ENCODE measurements around the gene CGB8. TPM values are rescaled to one million over a fixed set of nuclear protein-coding genes. Genes with fewer than 3 reads are reported as not detected.
"Not testable (repeated sequence)": the region's sequence is repeated elsewhere in the genome, so short reads cannot be mapped to it uniquely, and the experiment has no call there.

Gene CGB8
- total RNA-seq, 2 donors from 2014 or later = not detected

- H3K4me3 Mint-ChIP-seq = peak overlapping the region; percentile 96
- no peak overlapping the region for H3K27ac Mint-ChIP-seq
- peaks cover 20% of the 10 kb centered on the region for H3K4me1 Mint-ChIP-seq
- peaks cover 9% of the 10 kb centered on the region for H3K36me3 Mint-ChIP-seq (ENCODE audit: low read depth)
- no peaks in the 10 kb centered on the region for H3K9me3 ChIP-seq (ENCODE audit: control insufficient read depth, low read length, poor library complexity, severe bottlenecking)
- H3K27me3 Mint-ChIP-seq = peaks cover 48% of the 10 kb centered on the region
- no peak for DNase-seq
- ATAC-seq = no peak
Measured at GRCh38 chr19:49058562-49058961, 9.7 kb upstream of the CGB8 start.

DNA sequence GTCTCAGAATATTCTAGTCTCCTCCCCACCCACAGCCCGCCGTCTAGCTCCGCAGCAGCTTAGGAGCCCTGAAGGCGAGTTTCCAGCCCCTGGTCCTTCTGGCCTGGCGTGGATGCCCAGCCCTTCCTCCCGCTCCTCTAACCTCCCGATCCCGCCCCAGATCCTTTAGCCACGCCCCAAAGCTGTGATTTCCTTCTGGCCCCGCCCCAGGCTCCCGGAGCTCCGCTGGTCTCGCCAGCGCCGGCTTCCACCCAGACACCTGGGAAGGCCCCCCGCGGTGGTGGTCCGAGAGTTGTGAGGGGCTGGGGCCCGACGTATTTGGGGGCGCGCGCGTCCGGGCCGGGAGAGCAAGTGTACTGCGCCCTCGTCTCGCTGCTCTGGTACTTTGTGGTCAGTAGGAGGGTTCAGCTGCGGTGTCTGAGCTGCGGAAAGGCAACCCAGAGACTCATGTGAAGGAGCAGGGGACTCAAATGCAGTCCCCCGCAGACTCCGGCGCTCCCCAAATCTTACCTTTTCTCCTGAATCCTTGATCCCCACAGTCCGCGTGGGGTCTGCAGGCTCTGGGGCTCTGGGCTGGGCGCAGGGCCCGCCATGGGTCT is 8.8 kb upstream of the CGB8 start, which contains the start of gene CGB7:
CGB7 (minus strand) TSS at position 114 of the 599 bp plus-strand sequence. CDS start 2,374 bp downstream, outside the sequence.
- H3K9me3 ChIP-seq (ENCODE audit: control insufficient read depth, low read length, poor library complexity, severe bottlenecking) = no peaks in the 10 kb centered on the region
- DNase-seq = peak; percentile 20 to 45 (median 34)
- H3K4me1 Mint-ChIP-seq = peaks cover 20% of the 10 kb centered on the region
- peaks cover 44% of the 10 kb centered on the region for H3K27me3 Mint-ChIP-seq
- ATAC-seq = peak; percentile 37
- peak within 1 kb of the TSS; percentile 96 for H3K4me3 Mint-ChIP-seq
- peaks cover 9% of the 10 kb centered on the region for H3K36me3 Mint-ChIP-seq (ENCODE audit: low read depth)
- H3K27ac Mint-ChIP-seq = peak within 1 kb of the TSS; percentile 68

- peaks cover 20% of the 10 kb centered on the region for H3K4me1 Mint-ChIP-seq
- H3K4me3 Mint-ChIP-seq = peak overlapping the region; percentile 96
- not testable (repeated sequence) for DNase-seq; H3K9me3 ChIP-seq (ENCODE audit: control insufficient read depth, low read length, poor library complexity, severe bottlenecking); H3K36me3 Mint-ChIP-seq (ENCODE audit: low read depth); ATAC-seq
- H3K27me3 Mint-ChIP-seq = peaks cover 44% of the 10 kb centered on the region
- peak overlapping the region; percentile 68 for H3K27ac Mint-ChIP-seq
Measured at GRCh38 chr19:49056902-49057596, 8.1 kb upstream of the CGB8 start.

GRCh38 chr19:49056101-49056901 is 7.4 kb upstream of the CGB8 start:
- DNase-seq (peak; percentile 44 to 58 (median 46)), ATAC-seq (peak; percentile 85)
- peaks cover 38% of the 10 kb centered on the region for H3K27me3 Mint-ChIP-seq
- peaks cover 20% of the 10 kb centered on the region for H3K4me1 Mint-ChIP-seq
- H3K27ac Mint-ChIP-seq = no peak overlapping the region
- H3K9me3 ChIP-seq (ENCODE audit: control insufficient read depth, low read length, poor library complexity, severe bottlenecking) = no peaks in the 10 kb centered on the region
- H3K4me3 Mint-ChIP-seq = peak overlapping the region; percentile 96
- H3K36me3 Mint-ChIP-seq (ENCODE audit: low read depth) = peaks cover 9% of the 10 kb centered on the region

DNA sequence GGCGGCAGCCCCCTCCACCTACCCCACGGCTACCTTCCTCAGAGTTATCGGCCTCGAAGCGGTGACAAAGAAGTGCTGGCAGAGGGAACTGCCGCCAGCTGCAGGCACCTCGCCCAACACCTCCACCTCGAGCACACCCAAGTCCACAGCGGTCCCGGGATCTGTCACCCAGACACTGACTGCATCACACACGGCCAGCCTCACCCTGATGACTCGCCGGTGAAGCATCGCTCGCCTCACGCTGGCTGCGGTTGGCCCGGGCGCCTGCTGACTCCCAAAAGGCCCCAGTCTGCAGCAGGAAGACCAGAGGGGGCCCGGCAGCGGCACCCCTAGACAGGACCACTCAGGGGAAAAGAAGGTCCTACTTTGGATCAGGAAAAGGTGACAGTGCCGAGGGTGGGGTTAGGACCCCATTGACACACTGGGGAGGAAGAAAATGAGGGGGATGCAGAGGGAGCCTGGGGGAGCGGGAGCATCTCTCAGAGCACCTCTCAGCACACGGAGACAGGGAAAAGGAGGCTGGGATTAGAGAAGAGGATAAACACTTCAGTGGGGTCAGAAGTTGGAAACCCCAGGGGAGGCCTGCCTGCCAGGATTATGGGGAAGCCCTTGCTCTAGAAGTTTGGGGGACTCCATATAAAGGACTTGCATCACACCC is 1.6 kb upstream of the CGB8 start:
- not testable (repeated sequence) for H3K36me3 Mint-ChIP-seq (ENCODE audit: low read depth); ATAC-seq; H3K4me1 Mint-ChIP-seq; H3K4me3 Mint-ChIP-seq; H3K9me3 ChIP-seq (ENCODE audit: control insufficient read depth, low read length, poor library complexity, severe bottlenecking); DNase-seq; H3K27ac Mint-ChIP-seq; H3K27me3 Mint-ChIP-seq

- ATAC-seq = not testable (repeated sequence)
Measured at GRCh38 chr19:49049834-49050233, 923 bp upstream of the CGB8 start.

DNA sequence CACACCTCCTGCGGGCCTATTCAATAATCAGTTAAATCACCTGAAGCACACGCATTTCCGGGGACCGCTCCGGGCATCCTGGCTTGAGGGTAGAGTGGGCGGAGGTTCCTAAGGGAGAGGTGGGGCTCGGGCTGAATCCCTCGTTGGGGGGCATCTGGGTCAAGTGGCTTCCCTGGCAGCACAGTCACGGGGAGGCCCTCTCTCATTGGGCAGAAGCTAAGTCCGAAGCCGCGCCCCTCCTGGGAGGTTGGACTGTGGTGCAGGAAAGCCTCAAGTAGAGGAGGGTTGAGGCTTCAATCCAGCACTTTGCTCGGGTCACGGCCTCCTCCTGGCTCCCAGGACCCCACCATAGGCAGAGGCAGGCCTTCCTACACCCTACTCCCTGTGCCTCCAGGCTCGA is 5.4 kb downstream of the CGB8 start, which contains the start of gene CGB5:
CGB5 (plus strand) TSS at position 301 of the 400 bp plus-strand sequence. CDS start 362 bp downstream, outside the sequence.
- H3K4me1 Mint-ChIP-seq; DNase-seq; H3K4me3 Mint-ChIP-seq; H3K27me3 Mint-ChIP-seq; H3K27ac Mint-ChIP-seq; H3K36me3 Mint-ChIP-seq (ENCODE audit: low read depth); ATAC-seq; H3K9me3 ChIP-seq (ENCODE audit: control insufficient read depth, low read length, poor library complexity, severe bottlenecking): not testable (repeated sequence)

More at GRCh38 chr19:49049834-49050233, 923 bp upstream of the CGB8 start:
- not testable (repeated sequence) for H3K27ac Mint-ChIP-seq; H3K27me3 Mint-ChIP-seq; H3K4me1 Mint-ChIP-seq; H3K36me3 Mint-ChIP-seq (ENCODE audit: low read depth); DNase-seq; H3K9me3 ChIP-seq (ENCODE audit: control insufficient read depth, low read length, poor library complexity, severe bottlenecking); H3K4me3 Mint-ChIP-seq

GRCh38 chr19:49042666-49043065 is 6.2 kb downstream of the CGB8 start:
- H3K4me3 Mint-ChIP-seq; ATAC-seq; DNase-seq; H3K36me3 Mint-ChIP-seq (ENCODE audit: low read depth); H3K27ac Mint-ChIP-seq; H3K4me1 Mint-ChIP-seq; H3K9me3 ChIP-seq (ENCODE audit: control insufficient read depth, low read length, poor library complexity, severe bottlenecking); H3K27me3 Mint-ChIP-seq: not testable (repeated sequence)

DNA sequence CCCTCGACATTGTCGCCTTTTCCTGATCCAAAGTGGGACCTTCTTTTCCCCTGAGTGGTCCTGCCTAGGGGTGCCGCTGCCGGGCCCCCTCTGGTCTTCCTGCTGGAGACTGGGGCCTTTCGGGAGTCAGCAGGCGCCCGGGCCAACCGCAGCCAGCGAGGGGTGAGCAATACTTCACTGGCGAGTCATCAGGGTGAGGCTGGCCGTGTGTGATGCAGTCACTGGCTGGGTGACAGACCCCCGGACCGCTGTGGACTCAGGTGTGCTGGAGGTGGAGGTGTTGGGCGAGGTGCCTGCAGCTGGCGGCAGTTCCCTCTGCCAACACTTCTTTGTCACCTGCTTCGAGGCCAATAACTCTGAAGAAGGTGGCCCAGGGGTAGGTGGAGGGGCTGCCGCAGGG is 6.7 kb downstream of the CGB8 start:
- ATAC-seq (no peak), DNase-seq (no peak)
- Mint-ChIP-seq H3K4me1 (no peaks in the 10 kb centered on the region), H3K27ac (no peak overlapping the region), H3K4me3 (no peak overlapping the region), H3K36me3 (ENCODE audit: low read depth) (no peaks in the 10 kb centered on the region), H3K27me3 (no peaks in the 10 kb centered on the region)
- no peaks in the 10 kb centered on the region for H3K9me3 ChIP-seq (ENCODE audit: control insufficient read depth, low read length, poor library complexity, severe bottlenecking)

DNA sequence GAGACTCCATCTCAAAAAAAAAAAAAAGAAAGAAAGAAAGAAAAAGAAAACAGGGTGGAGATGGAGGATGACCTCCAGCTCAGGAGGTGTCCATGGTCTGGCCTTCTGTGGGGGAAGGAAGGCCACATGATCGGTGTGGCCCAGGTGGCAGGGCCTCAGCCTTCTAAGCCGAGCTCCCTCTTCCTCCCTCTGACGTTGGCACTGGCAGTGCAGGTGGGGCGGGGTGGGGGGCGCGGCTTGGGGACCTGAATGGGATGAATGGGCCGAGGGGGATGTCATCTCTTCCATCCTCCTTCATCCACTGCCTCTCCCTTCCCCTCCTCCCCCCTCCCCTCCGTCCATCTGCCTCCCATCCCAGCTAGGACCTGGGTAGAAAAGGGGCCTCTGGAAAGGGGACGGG is 9.2 kb downstream of the CGB8 start:
- not testable (repeated sequence) for H3K4me1 Mint-ChIP-seq; H3K27me3 Mint-ChIP-seq; H3K9me3 ChIP-seq (ENCODE audit: control insufficient read depth, low read length, poor library complexity, severe bottlenecking); DNase-seq; H3K4me3 Mint-ChIP-seq; H3K27ac Mint-ChIP-seq; ATAC-seq; H3K36me3 Mint-ChIP-seq (ENCODE audit: low read depth)

GRCh38 chr19:49038557-49039276 is 10.2 kb downstream of the CGB8 start:
- not testable (repeated sequence) for H3K4me3 Mint-ChIP-seq; H3K9me3 ChIP-seq (ENCODE audit: control insufficient read depth, low read length, poor library complexity, severe bottlenecking); H3K4me1 Mint-ChIP-seq; H3K27me3 Mint-ChIP-seq; ATAC-seq; H3K27ac Mint-ChIP-seq; H3K36me3 Mint-ChIP-seq (ENCODE audit: low read depth); DNase-seq

DNA sequence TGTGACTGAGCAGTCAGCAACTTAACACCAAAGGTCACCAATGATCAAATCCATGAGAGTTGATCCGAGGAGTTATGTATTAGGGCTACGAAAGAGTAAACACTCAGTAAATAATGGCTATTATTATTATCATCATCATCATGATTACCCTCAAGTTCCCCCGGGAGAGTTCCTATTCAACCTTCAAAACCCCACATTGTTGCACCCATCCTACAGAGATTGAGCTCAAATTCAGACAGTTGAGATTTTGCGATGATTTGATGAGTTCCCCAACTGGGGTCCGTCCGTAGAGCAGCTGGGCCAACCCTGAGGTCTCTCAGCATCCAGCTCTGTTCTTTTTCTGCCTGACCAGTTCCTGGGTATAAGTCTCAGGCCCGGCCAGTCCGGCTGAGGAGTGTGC is 10.8 kb downstream of the CGB8 start:
- not testable (repeated sequence) for ATAC-seq; H3K9me3 ChIP-seq (ENCODE audit: control insufficient read depth, low read length, poor library complexity, severe bottlenecking); H3K27ac Mint-ChIP-seq; H3K4me1 Mint-ChIP-seq; H3K27me3 Mint-ChIP-seq; DNase-seq; H3K4me3 Mint-ChIP-seq; H3K36me3 Mint-ChIP-seq (ENCODE audit: low read depth)

Data from T-helper 17 cell (primary cell).